HCT116 (cell line): ENCODE measurements around the gene ZNF107. TPM values are rescaled to one million over a fixed set of nuclear protein-coding genes. Genes with fewer than 3 reads are reported as not detected.

ENCODE experiments used
- ATAC-seq: fragments of 200-7000 bp; cut with Tn5 transposase; 2 replicates; pipeline ENCODE4 v1.9.1; 2020; ENCODE audit warnings: mild to moderate bottlenecking, moderate library complexity
- BruUV-seq: library from RNA; stranded (reverse); fragments of 400-500 nt; replicated peaks from 2 replicates; lab custom pipeline; 2021; lab: Mats Ljungman, UMichigan
- CTCF ChIA-PET: fragments of 300-600 bp; sonication (Branson Sonifier 250); formaldehyde crosslinking; loops from one replicate; lab custom pipeline; 2021; ENCODE audit warnings: antibody characterized with exemption; lab: Charles Lee
- POLR2A ChIA-PET: fragments of 300-600, 350-600 bp; sonication (Branson Sonifier 250); formaldehyde crosslinking; loops from one replicate; lab custom pipeline; 2021; ENCODE audit warnings: antibody characterized with exemption; lab: Charles Lee
- RAD21 ChIA-PET, 2 experiments: fragments of 300-600 bp; sonication (Branson Sonifier 250); formaldehyde crosslinking; loops; one replicate each; lab custom pipeline; 2023; ENCODE audit warnings: low total read pairs in 2 of 2; ENCODE audit not compliant: uncharacterized antibody in 2 of 2, unreplicated experiment in 2 of 2, low non-redundant PET in 1 of 2; lab: Charles Lee
- DNase-seq: peaks from one replicate; pipeline ENCODE4 v3.0.0-alpha.2; 2010; ENCODE audit warnings: low read depth, low spot score
- H2AFZ ChIP-seq: fragments of 200-600 bp; shearing (Covaris generic), sonication (generic); 2 replicates; pipeline ENCODE4 v1.6.1; 2017; ENCODE audit warnings: low read depth, mixed run types, mixed read lengths, antibody characterized with exemption, low read length; ENCODE audit not compliant: poor library complexity, severe bottlenecking
- H3K27ac ChIP-seq: 2 replicates; pipeline ENCODE4 v1.5.1; 2012; ENCODE audit warnings: low read depth, low read length
- H3K27me3 ChIP-seq: fragments of 200-600 bp; sonication (generic); 2 replicates; pipeline ENCODE4 v1.6.1; 2016; ENCODE audit warnings: mixed run types, low read length, mixed read lengths; ENCODE audit not compliant: insufficient read depth
- H3K36me3 ChIP-seq, 2 experiments: fragments of 200-500 bp in 1 of 2; fragments of 200-600 bp in 1 of 2; sonication (Bioruptor generic) in 1 of 2; sonication (generic) in 1 of 2; 2 replicates each; pipeline versions ENCODE4 v1.5.1 to v1.6.1; 2014 to 2016; ENCODE audit warnings: low read length in 2 of 2, inconsistent platforms in 1 of 2, mixed read lengths in 1 of 2, mixed run types in 1 of 2; ENCODE audit not compliant: insufficient read depth in 2 of 2, control insufficient read depth in 1 of 2
- H3K4me1 ChIP-seq, 2 experiments: fragments of 200-600 bp in 1 of 2; sonication (generic) in 1 of 2; 2 replicates each; pipeline versions ENCODE4 v1.5.1 to v1.6.1; 2012 to 2017; ENCODE audit warnings: low read length in 2 of 2, inconsistent platforms in 1 of 2, mild to moderate bottlenecking in 1 of 2, mixed read lengths in 1 of 2, mixed run types in 1 of 2, moderate library complexity in 1 of 2; ENCODE audit not compliant: insufficient read depth in 2 of 2, control insufficient read depth in 1 of 2
- H3K4me2 ChIP-seq: fragments of 200-600 bp; sonication (generic); 2 replicates; pipeline ENCODE4 v1.6.1; 2017; ENCODE audit warnings: mixed run types, low read length, mixed read lengths
- H3K4me3 ChIP-seq, 2 experiments: fragments of 200-600 bp in 1 of 2; sonication (generic) in 1 of 2; replicated peaks in 1 of 2; 2 replicates each; pipeline ENCODE4 v1.5.1; 2011 to 2016; ENCODE audit warnings: low read length in 2 of 2, control low read depth in 1 of 2, low read depth in 1 of 2, mild to moderate bottlenecking in 1 of 2, mixed read lengths in 1 of 2, mixed run types in 1 of 2
- H3K79me2 ChIP-seq: fragments of 200-600 bp; sonication (generic); 2 replicates; pipeline ENCODE4 v1.6.1; 2017; ENCODE audit warnings: mild to moderate bottlenecking, mixed run types, low read length, moderate library complexity, mixed read lengths; ENCODE audit not compliant: insufficient read depth
- H3K9ac ChIP-seq: fragments of 200-600 bp; sonication (generic); 2 replicates; pipeline ENCODE4 v1.6.1; 2016; ENCODE audit warnings: low read length, mixed read lengths
- H3K9me2 ChIP-seq: fragments of 200-600 bp; sonication (generic), shearing (Covaris generic); 2 replicates; pipeline ENCODE4 v1.6.1; 2017; ENCODE audit warnings: mixed run types, mild to moderate bottlenecking, moderate library complexity; ENCODE audit not compliant: insufficient read depth
- H3K9me3 ChIP-seq, 2 experiments: fragments of 200-500 bp in 1 of 2; fragments of 200-600 bp in 1 of 2; sonication (Bioruptor generic) in 1 of 2; sonication (generic) in 1 of 2; 2 replicates each; pipeline ENCODE4 v1.6.1; 2014 to 2017; ENCODE audit warnings: low read length in 2 of 2, mixed read lengths in 2 of 2, inconsistent platforms in 1 of 2, low read depth in 1 of 2, mild to moderate bottlenecking in 1 of 2, mixed run types in 1 of 2, moderate library complexity in 1 of 2; ENCODE audit not compliant: control insufficient read depth in 1 of 2, insufficient read depth in 1 of 2
- H4K20me1 ChIP-seq: fragments of 200-600 bp; sonication (generic), shearing (Covaris generic); 2 replicates; pipeline ENCODE4 v1.6.1; 2017; ENCODE audit warnings: mixed run types, mild to moderate bottlenecking, moderate library complexity; ENCODE audit not compliant: insufficient read depth
- CBX3 ChIP-seq: IDR thresholded peaks from 2 replicates; pipeline ENCODE4 v1.6.1; 2012; ENCODE audit warnings: low read depth
- CEBPB ChIP-seq: IDR thresholded peaks from 2 replicates; pipeline ENCODE4 v1.6.1; 2012; ENCODE audit warnings: low read depth
- EGR1 ChIP-seq: IDR thresholded peaks from 2 replicates; pipeline ENCODE4 v1.6.1; 2012; ENCODE audit warnings: low read depth
- ELF1 ChIP-seq: IDR thresholded peaks from 2 replicates; pipeline ENCODE4 v1.6.1; 2012; ENCODE audit warnings: low read depth, borderline replicate concordance
- EZH2 ChIP-seq: fragments of 200-600 bp; sonication (generic); IDR thresholded peaks from 2 replicates; pipeline ENCODE4 v1.6.1; 2017; ENCODE audit warnings: antibody characterized with exemption, mixed run types
- EZH2phosphoT487 ChIP-seq: fragments of 200-600 bp; IDR thresholded peaks from 2 replicates; pipeline ENCODE4 v1.6.1; 2018; ENCODE audit warnings: antibody characterized with exemption, borderline replicate concordance
- FOSL1 ChIP-seq: IDR thresholded peaks from 2 replicates; pipeline ENCODE4 v1.6.1; 2012; ENCODE audit warnings: low read depth
- JUND ChIP-seq: IDR thresholded peaks from 2 replicates; pipeline ENCODE4 v1.6.1; 2012
- POLR2A ChIP-seq: IDR thresholded peaks from 2 replicates; pipeline ENCODE4 v1.7.0; 2011; ENCODE audit warnings: borderline replicate concordance; ENCODE audit not compliant: insufficient read depth, insufficient read length; ENCODE audit errors: extremely low read depth
- RAD21 ChIP-seq: IDR thresholded peaks from 2 replicates; pipeline ENCODE4 v1.6.1; 2012; ENCODE audit warnings: low read depth, mild to moderate bottlenecking
- SP1 ChIP-seq: IDR thresholded peaks from 2 replicates; pipeline ENCODE4 v1.6.1; 2012; ENCODE audit warnings: low read depth
- SRF ChIP-seq: IDR thresholded peaks from 2 replicates; pipeline ENCODE4 v1.6.1; 2012; ENCODE audit warnings: low read depth
- TCF7L2 ChIP-seq: IDR thresholded peaks from 2 replicates; pipeline ENCODE4 v1.7.0; 2011; ENCODE audit warnings: borderline replicate concordance, inconsistent platforms; ENCODE audit not compliant: insufficient read depth, insufficient read length; ENCODE audit errors: extremely low read depth
- YY1 ChIP-seq: IDR thresholded peaks from 2 replicates; pipeline ENCODE4 v1.6.1; 2011; ENCODE audit warnings: low read length, low read depth, moderate library complexity, mild to moderate bottlenecking; ENCODE audit not compliant: insufficient replicate concordance; ENCODE audit errors: extremely low read depth
- ZFX ChIP-seq: fragments of 450-650 bp; IDR thresholded peaks from 2 replicates; pipeline ENCODE4 v1.6.1; 2017
- ZNF274 ChIP-seq: fragments of 200-500 bp; sonication (Bioruptor generic); IDR thresholded peaks from 2 replicates; pipeline ENCODE4 v1.6.1; 2014; ENCODE audit warnings: mild to moderate bottlenecking, low read depth, low read length, inconsistent platforms
- intact Hi-C: fragments of 100-400 bp; cut with micrococcal nuclease; formaldehyde crosslinking; loops from 2 replicates; pipeline ENCODE4 v1.10.0; 2022
- total RNA-seq: library from RNA; stranded (reverse); gene quantifications from one replicate; pipeline ENCODE4 v1.2.1, GENCODE V29; 2021; ENCODE audit not compliant: unreplicated experiment
- TF ChIP-seq, protein P1 (sequence below), 3 experiments: fragments of 200-600 bp in 1 of 3; sonication (generic) in 1 of 3; IDR thresholded peaks in 2 of 3; conservative IDR thresholded peaks in 1 of 3; 2 replicates each; pipeline ENCODE4 v1.5.1; 2012 to 2017; ENCODE audit warnings: low read depth in 2 of 3, low read length in 2 of 3, antibody characterized with exemption in 1 of 3, borderline replicate concordance in 1 of 3, control low read depth in 1 of 3, mild to moderate bottlenecking in 1 of 3, mixed read lengths in 1 of 3, mixed run types in 1 of 3, moderate library complexity in 1 of 3; ENCODE audit not compliant: insufficient read depth in 1 of 3
- TF ChIP-seq, protein P2 (sequence below): IDR thresholded peaks from 2 replicates; pipeline ENCODE4 v1.6.1; 2011; ENCODE audit warnings: mild to moderate bottlenecking, low read length, moderate library complexity; ENCODE audit not compliant: insufficient replicate concordance; ENCODE audit errors: extremely low read depth
- TF ChIP-seq, protein P3 (sequence below): IDR thresholded peaks from 2 replicates; pipeline ENCODE4 v1.6.1; 2012

The ZNF107 gene
- total RNA-seq, 1 experiment from 2014 or later = 6.2 TPM

DNA sequence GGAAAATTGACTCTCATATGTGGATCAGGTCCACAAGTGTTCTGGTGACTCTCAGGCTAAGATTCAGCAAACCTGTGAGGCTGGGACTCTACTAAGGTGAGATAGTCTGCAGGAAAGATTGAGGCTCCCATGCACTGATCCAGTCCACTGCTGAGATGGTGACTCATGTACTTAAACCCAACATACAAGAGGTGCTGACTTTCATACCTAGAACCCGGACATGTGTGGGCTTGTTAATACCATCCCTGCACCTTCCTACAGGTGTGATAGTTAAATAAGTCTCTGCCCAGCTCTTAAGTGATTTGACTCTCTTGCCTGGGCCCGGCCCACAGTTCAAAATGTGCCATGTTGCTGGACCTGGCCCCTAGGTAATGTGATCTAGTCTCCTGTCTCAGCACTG is 27.1 kb upstream of the ZNF107 start:
- H3K27me3 ChIP-seq = no peaks in the 10 kb centered on the region
- intact Hi-C loops = no loop called here
- POLR2A ChIA-PET = no interaction called here
- DNase-seq (no peak), ATAC-seq (no peak)
- no peaks in the 10 kb centered on the region for H3K79me2 ChIP-seq
- TF ChIP-seq CBX3 (no peak), EZH2 (no peak), ELF1 (no peak), POLR2A (no peak), JUND (no peak), YY1 (no peak), TCF7L2 (no peak), ZNF274 (no peak), EGR1 (no peak), EZH2phosphoT487 (no peak), CEBPB (no peak), SRF (no peak), ZFX (no peak), FOSL1 (no peak), SP1 (no peak), RAD21 (no peak)
- TF ChIP-seq, protein P1, sequence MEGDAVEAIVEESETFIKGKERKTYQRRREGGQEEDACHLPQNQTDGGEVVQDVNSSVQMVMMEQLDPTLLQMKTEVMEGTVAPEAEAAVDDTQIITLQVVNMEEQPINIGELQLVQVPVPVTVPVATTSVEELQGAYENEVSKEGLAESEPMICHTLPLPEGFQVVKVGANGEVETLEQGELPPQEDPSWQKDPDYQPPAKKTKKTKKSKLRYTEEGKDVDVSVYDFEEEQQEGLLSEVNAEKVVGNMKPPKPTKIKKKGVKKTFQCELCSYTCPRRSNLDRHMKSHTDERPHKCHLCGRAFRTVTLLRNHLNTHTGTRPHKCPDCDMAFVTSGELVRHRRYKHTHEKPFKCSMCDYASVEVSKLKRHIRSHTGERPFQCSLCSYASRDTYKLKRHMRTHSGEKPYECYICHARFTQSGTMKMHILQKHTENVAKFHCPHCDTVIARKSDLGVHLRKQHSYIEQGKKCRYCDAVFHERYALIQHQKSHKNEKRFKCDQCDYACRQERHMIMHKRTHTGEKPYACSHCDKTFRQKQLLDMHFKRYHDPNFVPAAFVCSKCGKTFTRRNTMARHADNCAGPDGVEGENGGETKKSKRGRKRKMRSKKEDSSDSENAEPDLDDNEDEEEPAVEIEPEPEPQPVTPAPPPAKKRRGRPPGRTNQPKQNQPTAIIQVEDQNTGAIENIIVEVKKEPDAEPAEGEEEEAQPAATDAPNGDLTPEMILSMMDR (IDR thresholded peaks at IDR 0.05 in 2 of 3, conservative IDR thresholded peaks at IDR 0.05 in 1 of 3; ENCODE audit: borderline replicate concordance in 1 of 3, insufficient read depth in 1 of 3, low read depth in 2 of 3, low read length in 2 of 3) = no peak
- TF ChIP-seq, protein P2, sequence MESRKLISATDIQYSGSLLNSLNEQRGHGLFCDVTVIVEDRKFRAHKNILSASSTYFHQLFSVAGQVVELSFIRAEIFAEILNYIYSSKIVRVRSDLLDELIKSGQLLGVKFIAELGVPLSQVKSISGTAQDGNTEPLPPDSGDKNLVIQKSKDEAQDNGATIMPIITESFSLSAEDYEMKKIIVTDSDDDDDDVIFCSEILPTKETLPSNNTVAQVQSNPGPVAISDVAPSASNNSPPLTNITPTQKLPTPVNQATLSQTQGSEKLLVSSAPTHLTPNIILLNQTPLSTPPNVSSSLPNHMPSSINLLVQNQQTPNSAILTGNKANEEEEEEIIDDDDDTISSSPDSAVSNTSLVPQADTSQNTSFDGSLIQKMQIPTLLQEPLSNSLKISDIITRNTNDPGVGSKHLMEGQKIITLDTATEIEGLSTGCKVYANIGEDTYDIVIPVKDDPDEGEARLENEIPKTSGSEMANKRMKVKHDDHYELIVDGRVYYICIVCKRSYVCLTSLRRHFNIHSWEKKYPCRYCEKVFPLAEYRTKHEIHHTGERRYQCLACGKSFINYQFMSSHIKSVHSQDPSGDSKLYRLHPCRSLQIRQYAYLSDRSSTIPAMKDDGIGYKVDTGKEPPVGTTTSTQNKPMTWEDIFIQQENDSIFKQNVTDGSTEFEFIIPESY = no peak
- TF ChIP-seq, protein P3, sequence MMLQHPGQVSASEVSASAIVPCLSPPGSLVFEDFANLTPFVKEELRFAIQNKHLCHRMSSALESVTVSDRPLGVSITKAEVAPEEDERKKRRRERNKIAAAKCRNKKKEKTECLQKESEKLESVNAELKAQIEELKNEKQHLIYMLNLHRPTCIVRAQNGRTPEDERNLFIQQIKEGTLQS = no peak
- RAD21 ChIA-PET = no interaction called here
- no peaks in the 10 kb centered on the region for H4K20me1 ChIP-seq
- H3K36me3 ChIP-seq = no peaks in the 10 kb centered on the region
- no peaks in the 10 kb centered on the region for H3K9me3 ChIP-seq
- H3K4me3 ChIP-seq = no peak overlapping the region
- H2AFZ ChIP-seq = no peak overlapping the region
- CTCF ChIA-PET = no interaction called here
- no peaks in the 10 kb centered on the region for H3K4me1 ChIP-seq
- H3K27ac ChIP-seq = no peak overlapping the region
- no TSS peak for BruUV-seq
- H3K9ac ChIP-seq = no peak overlapping the region
- no peaks in the 10 kb centered on the region for H3K9me2 ChIP-seq
- H3K4me2 ChIP-seq = no peak overlapping the region
